Measurements from ENCODE around the gene RASL12.
"Not testable (repeated sequence)": the region's sequence is repeated elsewhere in the genome, so short reads cannot be mapped to it uniquely, and the experiment has no call there.

Gene RASL12

GRCh38 chr15:65105038-65105437 is 37.2 kb upstream of the RASL12 start:
- H3K4me1 ChIP-seq (ENCODE audit: control insufficient read depth in 1 of 2, insufficient read depth in 1 of 2, low read depth in 1 of 2, low read length in 1 of 2) = no peaks in the 10 kb centered on the region
- no peaks in the 10 kb centered on the region for H3K9me3 ChIP-seq
- H3K36me3 ChIP-seq = peaks cover 12% of the 10 kb centered on the region
- TF ChIP-seq CTCF (IDR thresholded peaks at IDR 0.05) = no peak
- no peaks in the 10 kb centered on the region for H3K27me3 ChIP-seq
- no peak overlapping the region for H3K4me3 ChIP-seq (ENCODE audit: low read depth in 1 of 2, low read length in 1 of 2)
- H3K27ac ChIP-seq = no peak overlapping the region

- Histone ChIP-seq H3K36me3 (peaks cover 28% of the 10 kb centered on the region), H3K4me3 (ENCODE audit: low read depth in 1 of 2, low read length in 1 of 2) (no peak overlapping the region), H3K27ac (no peak overlapping the region), H3K9me3 (no peaks in the 10 kb centered on the region), H3K27me3 (no peaks in the 10 kb centered on the region), H3K4me1 (ENCODE audit: control insufficient read depth in 1 of 2, insufficient read depth in 1 of 2, low read depth in 1 of 2, low read length in 1 of 2) (no peaks in the 10 kb centered on the region)
- TF ChIP-seq CTCF (IDR thresholded peaks at IDR 0.05) = no peak
Measured at GRCh38 chr15:65102912-65103311, 35.1 kb upstream of the RASL12 start.

GRCh38 chr15:65101891-65102708 is 34.3 kb upstream of the RASL12 start:
- Histone ChIP-seq H3K36me3 (peaks cover 33% of the 10 kb centered on the region), H3K27me3 (no peaks in the 10 kb centered on the region), H3K4me1 (ENCODE audit: control insufficient read depth in 1 of 2, insufficient read depth in 1 of 2, low read depth in 1 of 2, low read length in 1 of 2) (no peaks in the 10 kb centered on the region), H3K4me3 (ENCODE audit: low read depth in 1 of 2, low read length in 1 of 2) (no peak overlapping the region), H3K9me3 (no peaks in the 10 kb centered on the region), H3K27ac (no peak overlapping the region)
- no peak for TF ChIP-seq CTCF (IDR thresholded peaks at IDR 0.05)

GRCh38 chr15:65101411-65101890 is 33.7 kb upstream of the RASL12 start:
- Histone ChIP-seq H3K36me3 (peaks cover 33% of the 10 kb centered on the region), H3K27me3 (no peaks in the 10 kb centered on the region), H3K4me1 (ENCODE audit: control insufficient read depth in 1 of 2, insufficient read depth in 1 of 2, low read depth in 1 of 2, low read length in 1 of 2) (no peaks in the 10 kb centered on the region), H3K4me3 (ENCODE audit: low read depth in 1 of 2, low read length in 1 of 2) (no peak overlapping the region), H3K9me3 (no peaks in the 10 kb centered on the region), H3K27ac (no peak overlapping the region)
- TF ChIP-seq CTCF (IDR thresholded peaks at IDR 0.05) = peak; percentile 55

GRCh38 chr15:65100442-65100841 is 32.7 kb upstream of the RASL12 start:
- Histone ChIP-seq H3K27ac (no peak overlapping the region), H3K4me3 (ENCODE audit: low read depth in 1 of 2, low read length in 1 of 2) (no peak overlapping the region), H3K9me3 (no peaks in the 10 kb centered on the region), H3K27me3 (no peaks in the 10 kb centered on the region), H3K36me3 (peaks cover 27% of the 10 kb centered on the region), H3K4me1 (ENCODE audit: control insufficient read depth in 1 of 2, insufficient read depth in 1 of 2, low read depth in 1 of 2, low read length in 1 of 2) (no peaks in the 10 kb centered on the region)
- no peak for TF ChIP-seq CTCF (IDR thresholded peaks at IDR 0.05)

GRCh38 chr15:65099801-65100200 is 32.0 kb upstream of the RASL12 start:
- not testable (repeated sequence) for H3K27ac ChIP-seq; H3K27me3 ChIP-seq; H3K9me3 ChIP-seq; H3K4me3 ChIP-seq (ENCODE audit: low read depth in 1 of 2, low read length in 1 of 2); H3K4me1 ChIP-seq (ENCODE audit: control insufficient read depth in 1 of 2, insufficient read depth in 1 of 2, low read depth in 1 of 2, low read length in 1 of 2)
- H3K36me3 ChIP-seq = peaks cover 22% of the 10 kb centered on the region

Measured in neutrophil (primary cell).